GM20000 (cell line): Measurements from ENCODE around the gene GNB5.

Experiments
- DNase-seq: peaks from one replicate; pipeline ENCODE4 v3.0.0; 2012; ENCODE audit warnings: low spot score
- TF ChIP-seq, protein P1 (sequence below): IDR thresholded peaks from 2 replicates; pipeline ENCODE4 v1.5.1; 2012; ENCODE audit warnings: mild to moderate bottlenecking, control low read depth; ENCODE audit errors: extremely low read depth, missing control alignments

Gene GNB5

DNA sequence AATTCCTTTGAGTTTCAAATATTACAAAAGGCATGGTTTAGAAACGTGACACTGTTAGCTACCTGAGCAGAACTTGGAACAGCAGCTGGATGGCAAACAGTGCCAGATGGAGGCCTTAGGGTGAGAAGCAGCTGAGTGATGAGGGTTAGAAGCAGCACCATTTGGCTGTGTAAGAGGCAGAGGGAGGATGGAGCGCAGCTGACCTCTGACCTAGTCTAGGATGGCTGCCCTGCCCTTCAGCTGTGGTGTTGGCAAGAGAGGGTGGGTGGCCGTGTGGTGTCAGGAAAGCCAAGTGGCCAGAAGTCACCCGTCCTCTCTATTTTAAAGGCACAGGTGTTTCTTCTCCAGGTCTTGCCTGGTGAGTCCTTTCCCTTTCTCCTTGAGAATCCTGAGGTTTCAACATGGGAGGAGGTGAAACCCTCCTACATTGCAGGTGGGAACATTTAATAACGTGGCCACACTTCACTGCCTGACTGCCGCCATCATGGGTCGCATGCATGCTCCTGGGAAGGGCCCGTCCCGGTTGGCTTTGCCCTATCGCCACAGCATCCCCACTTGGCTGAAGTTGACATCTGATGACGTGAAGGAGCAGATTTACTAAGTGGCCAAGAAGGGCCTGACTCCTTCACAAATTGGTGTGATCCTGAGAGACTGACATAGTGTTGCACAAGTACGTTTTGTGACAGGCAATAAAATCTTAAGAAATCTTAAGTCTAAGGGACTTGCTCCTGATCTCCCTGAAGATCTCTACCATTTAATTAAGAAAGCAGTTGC lies 96.2 kb downstream of the GNB5 start:
- DNase-seq, result no peak
- TF ChIP-seq, protein P1, sequence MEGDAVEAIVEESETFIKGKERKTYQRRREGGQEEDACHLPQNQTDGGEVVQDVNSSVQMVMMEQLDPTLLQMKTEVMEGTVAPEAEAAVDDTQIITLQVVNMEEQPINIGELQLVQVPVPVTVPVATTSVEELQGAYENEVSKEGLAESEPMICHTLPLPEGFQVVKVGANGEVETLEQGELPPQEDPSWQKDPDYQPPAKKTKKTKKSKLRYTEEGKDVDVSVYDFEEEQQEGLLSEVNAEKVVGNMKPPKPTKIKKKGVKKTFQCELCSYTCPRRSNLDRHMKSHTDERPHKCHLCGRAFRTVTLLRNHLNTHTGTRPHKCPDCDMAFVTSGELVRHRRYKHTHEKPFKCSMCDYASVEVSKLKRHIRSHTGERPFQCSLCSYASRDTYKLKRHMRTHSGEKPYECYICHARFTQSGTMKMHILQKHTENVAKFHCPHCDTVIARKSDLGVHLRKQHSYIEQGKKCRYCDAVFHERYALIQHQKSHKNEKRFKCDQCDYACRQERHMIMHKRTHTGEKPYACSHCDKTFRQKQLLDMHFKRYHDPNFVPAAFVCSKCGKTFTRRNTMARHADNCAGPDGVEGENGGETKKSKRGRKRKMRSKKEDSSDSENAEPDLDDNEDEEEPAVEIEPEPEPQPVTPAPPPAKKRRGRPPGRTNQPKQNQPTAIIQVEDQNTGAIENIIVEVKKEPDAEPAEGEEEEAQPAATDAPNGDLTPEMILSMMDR, result no peak

DNA sequence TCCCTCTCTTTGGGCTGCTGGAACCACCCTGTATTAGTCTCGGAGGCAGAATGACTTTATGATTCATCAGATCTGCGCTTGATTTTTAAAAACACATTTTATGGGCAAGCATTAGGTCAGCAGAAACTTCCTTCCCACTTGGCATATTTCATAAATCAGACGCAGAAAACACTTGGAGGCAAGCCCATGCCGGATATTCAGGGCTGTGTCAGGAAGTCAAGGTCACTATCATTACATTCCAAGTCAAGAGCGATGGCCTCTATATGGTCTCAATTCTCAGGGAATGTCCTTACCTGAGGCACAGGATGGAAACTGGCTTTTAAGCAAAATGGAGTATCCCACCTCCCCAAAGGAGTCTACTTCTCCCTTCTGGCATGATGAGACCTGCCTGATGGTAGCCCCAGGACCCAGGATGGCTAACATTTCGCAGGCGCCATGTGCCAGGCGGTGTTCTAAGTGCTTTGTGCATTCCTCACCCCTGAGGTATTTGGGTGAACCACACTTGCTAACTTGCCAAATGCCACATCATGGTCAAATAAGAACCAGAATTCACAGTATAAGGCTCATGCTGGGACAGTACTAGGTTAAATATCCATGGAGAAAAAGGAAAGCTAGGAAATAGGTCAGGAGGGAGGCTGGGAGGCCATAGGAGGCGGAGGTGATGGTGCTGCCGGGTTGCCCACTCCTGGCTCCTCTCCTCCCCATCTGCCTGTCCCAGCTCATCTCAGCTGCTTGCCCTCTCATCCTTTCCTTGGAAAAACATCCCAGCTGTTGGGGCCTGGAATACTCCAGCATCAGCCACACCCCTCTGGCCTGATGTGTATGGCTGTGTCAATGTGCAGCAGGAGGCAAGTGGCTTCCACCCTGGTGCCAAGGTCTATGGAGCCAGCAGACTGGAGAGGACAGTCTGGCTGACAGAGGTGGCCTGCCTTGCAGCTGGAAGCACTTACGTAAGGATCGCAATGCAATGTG lies 97.4 kb downstream of the GNB5 start:
- TF ChIP-seq, protein P1, result no peak
- DNase-seq, result no peak

DNA sequence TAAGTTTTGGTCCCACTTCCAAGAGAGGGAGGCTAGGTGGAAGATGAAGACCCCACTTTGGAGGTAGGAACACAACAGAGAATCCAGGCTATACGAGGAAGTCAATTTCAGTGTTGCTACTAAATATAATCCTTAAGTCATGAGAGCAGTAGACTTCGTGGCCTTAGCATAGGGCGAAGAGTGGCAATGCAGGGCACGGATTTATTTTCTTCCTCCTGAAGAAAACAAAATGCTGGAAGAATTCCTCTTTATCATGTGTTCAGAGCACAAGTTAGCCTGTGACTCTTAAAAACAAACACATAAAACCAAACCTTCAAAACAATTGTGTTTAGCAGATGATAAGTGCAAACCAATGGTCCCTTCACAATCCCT lies 98.0 kb downstream of the GNB5 start:
- DNase-seq, result no peak
- TF ChIP-seq, protein P1, result no peak

DNA sequence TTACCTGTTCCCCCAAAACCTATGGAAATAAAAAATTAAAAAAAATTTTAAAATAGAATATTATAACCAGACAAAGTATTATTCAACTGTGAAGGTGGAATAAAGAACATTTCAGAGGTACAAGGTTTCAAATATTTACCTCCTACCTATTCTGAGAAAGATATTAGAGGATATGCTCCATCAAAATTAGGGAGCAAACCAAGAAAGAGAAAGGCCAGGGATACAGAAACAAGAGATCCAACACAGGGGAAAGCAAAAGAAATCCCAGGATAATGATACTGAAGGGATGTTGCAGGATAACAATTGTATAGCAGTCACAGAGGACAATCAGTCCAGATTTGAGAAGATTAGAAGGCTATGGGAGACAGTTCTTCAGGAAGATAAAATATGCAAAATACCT lies 101.0 kb downstream of the GNB5 start:
- DNase-seq, result no peak
- TF ChIP-seq, protein P1, result no peak

DNA sequence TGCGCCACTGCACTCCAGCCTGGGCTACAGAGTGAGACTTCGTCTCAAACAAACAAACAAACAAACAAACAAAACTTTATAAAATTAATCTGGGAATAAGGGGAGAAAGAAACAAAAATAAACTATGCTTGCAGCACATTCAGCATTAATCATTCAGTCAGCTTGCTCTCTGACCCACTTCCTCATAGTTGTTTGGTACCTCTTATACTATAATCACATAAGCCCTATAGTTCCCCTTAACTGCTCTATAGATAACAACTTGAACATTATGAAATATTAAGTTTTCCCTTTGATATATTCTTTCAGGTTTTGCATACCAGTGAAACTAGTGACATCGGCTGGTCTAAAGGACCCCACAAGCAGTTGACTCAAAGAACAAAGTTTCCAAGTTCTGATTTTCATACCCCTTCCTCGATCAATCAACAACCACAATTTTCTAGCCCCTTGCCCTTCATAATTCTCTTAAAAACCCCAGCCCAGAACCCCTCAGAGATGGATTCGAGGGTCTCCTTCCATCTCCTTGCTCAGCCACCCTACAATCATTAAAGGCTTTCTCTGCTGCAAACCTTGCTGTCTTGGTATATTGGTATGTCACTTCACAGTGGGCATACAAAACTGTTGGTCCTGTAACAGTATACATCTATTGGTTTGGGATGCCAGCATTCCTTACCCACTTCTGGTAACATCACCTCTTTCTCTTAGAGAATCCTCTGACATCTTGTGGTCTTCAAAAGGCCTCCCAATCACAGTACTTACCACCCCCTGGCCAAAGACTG lies 105.0 kb downstream of the GNB5 start:
- TF ChIP-seq, protein P1, result no peak
- DNase-seq, result no peak

DNA sequence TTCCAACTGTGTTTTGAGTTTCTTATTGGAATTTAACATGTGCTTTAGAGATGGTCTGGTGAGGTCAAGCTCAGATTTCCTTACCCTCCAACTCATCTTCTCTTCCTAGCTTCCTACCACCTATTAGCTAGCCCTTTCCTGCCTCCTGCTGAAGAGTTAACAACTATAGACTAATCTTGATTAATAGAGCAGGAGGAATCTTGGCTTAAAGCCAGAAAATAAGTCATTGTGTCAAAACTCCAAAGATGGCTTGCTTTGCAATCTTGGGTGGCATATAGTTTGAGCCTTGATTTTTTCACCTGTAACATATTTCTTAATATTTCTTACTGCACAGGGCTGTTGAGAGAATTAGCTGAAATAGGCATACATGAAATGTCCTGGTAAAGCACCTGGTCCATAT lies 105.9 kb downstream of the GNB5 start:
- TF ChIP-seq, protein P1, result no peak
- no peak for DNase-seq
